K562 (cell line): ENCODE results near the gene RETREG1. TPM values are rescaled to one million over a fixed set of nuclear protein-coding genes. Genes with fewer than 3 reads are reported as not detected.

Source experiments
- CXXC5 ChIP-seq: fragments of 250-450 bp; sonication (Bioruptor Pico); IDR thresholded peaks from 2 replicates; pipeline ENCODE4 v1.8.0; 2022; ENCODE audit warnings: inconsistent platforms, mild to moderate bottlenecking, moderate library complexity
- ZBTB40 ChIP-seq, 2 experiments: fragments of 450-650 bp in 1 of 2; sonication (generic) in 1 of 2; formaldehyde crosslinking in 1 of 2; IDR thresholded peaks; 2 replicates each; pipeline versions ENCODE4 v1.7.1 to v1.9.0; 2016 to 2022; ENCODE audit warnings: inconsistent platforms in 1 of 2, mild to moderate bottlenecking in 1 of 2, missing genetic modification reagents in 1 of 2
- polyA plus RNA-seq, 8 experiments: library from polyadenylated mRNA; depleted of rRNA in 4 of 8; stranded (reverse) in 5 of 8; unstranded in 3 of 8; fragments of >200 nt; fragmentation: Nextera tagmentation in 2 of 8; fragmentation: Illumina TruSeq in 1 of 8; extraction: Ambion mirVana in 2 of 8; extraction: Trizol in 1 of 8; gene quantifications; 2 replicates each; pipeline versions ENCODE4 v1.2.1 to v1.2.3, GENCODE V29; 2011 to 2014; ENCODE audit warnings: inconsistent platforms in 1 of 8, missing spikeins in 1 of 8
- total RNA-seq, 7 experiments: library from RNA; depleted of rRNA in 6 of 7; stranded (reverse); fragments of >200 nt in 6 of 7; fragmentation: Illumina TruSeq in 2 of 7; extraction: Trizol in 2 of 7; gene quantifications; 2 replicates each; pipeline versions ENCODE4 v1.2.1 to v1.2.3, GENCODE V29; 2011 to 2021; ENCODE audit warnings: low replicate concordance in 1 of 7
- TF ChIP-seq, protein P1 (sequence below): sonication (generic); formaldehyde crosslinking; IDR thresholded peaks from 2 replicates; pipeline ENCODE4 v1.8.1; 2023; ENCODE audit warnings: missing genetic modification reagents, mild to moderate bottlenecking, borderline replicate concordance

RETREG1 gene
- total and polyA plus RNA-seq, 9 of the 15 experiments (the other 6 are each of a cell fraction or from before 2014, with no cell fraction given), result 0.01 to 0.20 (median 0.08) TPM; not detected in 5

DNA sequence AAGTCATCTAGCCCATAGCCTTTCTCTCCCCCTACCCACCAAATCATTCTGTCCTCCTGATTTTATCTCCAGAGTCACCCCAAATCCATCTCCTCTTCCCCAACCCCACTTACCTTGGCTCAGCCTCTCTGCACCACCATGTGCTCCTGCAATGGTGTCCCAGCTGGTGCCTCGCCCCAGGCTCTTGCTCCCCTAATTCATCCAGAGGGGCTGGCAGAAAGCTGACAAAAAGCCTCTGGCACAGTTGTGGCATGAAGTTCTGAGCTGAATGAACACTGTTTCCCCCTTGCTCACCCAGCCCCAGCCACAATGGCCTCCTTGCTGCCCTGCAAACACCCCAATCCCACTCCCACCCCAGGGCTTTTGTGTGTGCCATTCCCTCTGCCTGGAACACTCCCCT, 10.2 kb downstream of the RETREG1 start (continued):
- TF ChIP-seq ZBTB40 (IDR thresholded peaks at IDR 0.05) (no peak), ZBTB40 (CRISPR knock-in tag; IDR thresholded peaks at IDR 0.05) (no peak), CXXC5 (CRISPR knock-in tag) (no peak)
- TF ChIP-seq, protein P1, sequence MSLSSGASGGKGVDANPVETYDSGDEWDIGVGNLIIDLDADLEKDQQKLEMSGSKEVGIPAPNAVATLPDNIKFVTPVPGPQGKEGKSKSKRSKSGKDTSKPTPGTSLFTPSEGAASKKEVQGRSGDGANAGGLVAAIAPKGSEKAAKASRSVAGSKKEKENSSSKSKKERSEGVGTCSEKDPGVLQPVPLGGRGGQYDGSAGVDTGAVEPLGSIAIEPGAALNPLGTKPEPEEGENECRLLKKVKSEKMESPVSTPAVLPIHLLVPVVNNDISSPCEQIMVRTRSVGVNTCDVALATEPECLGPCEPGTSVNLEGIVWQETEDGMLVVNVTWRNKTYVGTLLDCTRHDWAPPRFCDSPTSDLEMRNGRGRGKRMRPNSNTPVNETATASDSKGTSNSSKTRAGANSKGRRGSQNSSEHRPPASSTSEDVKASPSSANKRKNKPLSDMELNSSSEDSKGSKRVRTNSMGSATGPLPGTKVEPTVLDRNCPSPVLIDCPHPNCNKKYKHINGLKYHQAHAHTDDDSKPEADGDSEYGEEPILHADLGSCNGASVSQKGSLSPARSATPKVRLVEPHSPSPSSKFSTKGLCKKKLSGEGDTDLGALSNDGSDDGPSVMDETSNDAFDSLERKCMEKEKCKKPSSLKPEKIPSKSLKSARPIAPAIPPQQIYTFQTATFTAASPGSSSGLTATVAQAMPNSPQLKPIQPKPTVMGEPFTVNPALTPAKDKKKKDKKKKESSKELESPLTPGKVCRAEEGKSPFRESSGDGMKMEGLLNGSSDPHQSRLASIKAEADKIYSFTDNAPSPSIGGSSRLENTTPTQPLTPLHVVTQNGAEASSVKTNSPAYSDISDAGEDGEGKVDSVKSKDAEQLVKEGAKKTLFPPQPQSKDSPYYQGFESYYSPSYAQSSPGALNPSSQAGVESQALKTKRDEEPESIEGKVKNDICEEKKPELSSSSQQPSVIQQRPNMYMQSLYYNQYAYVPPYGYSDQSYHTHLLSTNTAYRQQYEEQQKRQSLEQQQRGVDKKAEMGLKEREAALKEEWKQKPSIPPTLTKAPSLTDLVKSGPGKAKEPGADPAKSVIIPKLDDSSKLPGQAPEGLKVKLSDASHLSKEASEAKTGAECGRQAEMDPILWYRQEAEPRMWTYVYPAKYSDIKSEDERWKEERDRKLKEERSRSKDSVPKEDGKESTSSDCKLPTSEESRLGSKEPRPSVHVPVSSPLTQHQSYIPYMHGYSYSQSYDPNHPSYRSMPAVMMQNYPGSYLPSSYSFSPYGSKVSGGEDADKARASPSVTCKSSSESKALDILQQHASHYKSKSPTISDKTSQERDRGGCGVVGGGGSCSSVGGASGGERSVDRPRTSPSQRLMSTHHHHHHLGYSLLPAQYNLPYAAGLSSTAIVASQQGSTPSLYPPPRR (CRISPR knock-in tag), result no peak
